ENCODE data around the gene CRACDL.

CRACDL gene

GRCh38 chr2:98839292-98839691, 96.7 kb downstream of the CRACDL start:
- H3K27me3 ChIP-seq (ENCODE audit: insufficient read depth, poor library complexity, severe bottlenecking): no peaks in the 10 kb centered on the region

GRCh38 chr2:98835831-98836385, 100.1 kb downstream of the CRACDL start:
- DNase-seq (ENCODE audit: low read depth in 1 of 2, low spot score in 1 of 2): no peak
- Histone ChIP-seq H3K27ac (replicated peaks) (no peak overlapping the region), H3K4me3 (replicated peaks; ENCODE audit: insufficient read depth, low read length) (no peak overlapping the region), H3K27me3 (ENCODE audit: insufficient read depth, poor library complexity, severe bottlenecking) (no peaks in the 10 kb centered on the region)
- TF ChIP-seq CTCF (IDR thresholded peaks at IDR 0.05; ENCODE audit: insufficient read depth, low read length) (no peak), POLR2AphosphoS5 (IDR thresholded peaks at IDR 0.05; ENCODE audit: low read depth) (no peak), SPI1 (IDR thresholded peaks at IDR 0.05; ENCODE audit: borderline replicate concordance, low read depth) (no peak)

More at GRCh38 chr2:98839292-98839691, 96.7 kb downstream of the CRACDL start:
- DNase-seq (ENCODE audit: low read depth in 1 of 2, low spot score in 1 of 2): no peak
- Histone ChIP-seq H3K27ac (replicated peaks) (no peak overlapping the region), H3K4me3 (replicated peaks; ENCODE audit: insufficient read depth, low read length) (no peak overlapping the region)
- no peak for TF ChIP-seq SPI1 (IDR thresholded peaks at IDR 0.05; ENCODE audit: borderline replicate concordance, low read depth)
- TF ChIP-seq GABPA (IDR thresholded peaks at IDR 0.05; ENCODE audit: low read depth): no peak
- TF ChIP-seq POLR2AphosphoS5 (IDR thresholded peaks at IDR 0.05; ENCODE audit: low read depth): no peak
- TF ChIP-seq REST (IDR thresholded peaks at IDR 0.05; ENCODE audit: insufficient replicate concordance, low read depth): no peak
- TF ChIP-seq CTCF (IDR thresholded peaks at IDR 0.05; ENCODE audit: insufficient read depth, low read length): no peak

- DNase-seq (ENCODE audit: low read depth in 1 of 2, low spot score in 1 of 2): no peak
- H3K27ac ChIP-seq (replicated peaks): no peak overlapping the region
- TF ChIP-seq CTCF (IDR thresholded peaks at IDR 0.05; ENCODE audit: insufficient read depth, low read length) (no peak), SPI1 (IDR thresholded peaks at IDR 0.05; ENCODE audit: borderline replicate concordance, low read depth) (no peak), POLR2AphosphoS5 (IDR thresholded peaks at IDR 0.05; ENCODE audit: low read depth) (no peak), GABPA (IDR thresholded peaks at IDR 0.05; ENCODE audit: low read depth) (no peak), REST (IDR thresholded peaks at IDR 0.05; ENCODE audit: insufficient replicate concordance, low read depth) (no peak)
Observed at GRCh38 chr2:98833917-98834263, 102.1 kb downstream of the CRACDL start.

More at GRCh38 chr2:98833917-98834263, 102.1 kb downstream of the CRACDL start:
- Histone ChIP-seq H3K4me3 (replicated peaks; ENCODE audit: insufficient read depth, low read length) (no peak overlapping the region), H3K27me3 (ENCODE audit: insufficient read depth, poor library complexity, severe bottlenecking) (no peaks in the 10 kb centered on the region)
